Mesothelial cell of epicardium (in vitro differentiated cells): Measurements from ENCODE around the gene FBL. TPM values are rescaled to one million over a fixed set of nuclear protein-coding genes. Genes with fewer than 3 reads are reported as not detected.

Experiments
- DNase-seq, 2 experiments: peaks; one replicate each; pipeline ENCODE4 v3.0.0; 2021; ENCODE audit warnings: low spot score in 2 of 2; ENCODE audit not compliant: unreplicated experiment in 2 of 2
- H3K27ac Mint-ChIP-seq: 2 replicates; pipeline ENCODE4 v1.8.0; 2021; ENCODE audit warnings: mixed read lengths
- H3K27me3 Mint-ChIP-seq: 2 replicates; pipeline ENCODE4 v1.8.0; 2021; ENCODE audit warnings: low read depth, mixed read lengths
- H3K36me3 Mint-ChIP-seq: 2 replicates; pipeline ENCODE4 v1.8.0; 2021; ENCODE audit warnings: mixed read lengths
- H3K4me1 Mint-ChIP-seq: 2 replicates; pipeline ENCODE4 v1.8.0; 2021; ENCODE audit warnings: mixed read lengths
- H3K4me3 Mint-ChIP-seq: 2 replicates; pipeline ENCODE4 v1.8.0; 2021; ENCODE audit warnings: mild to moderate bottlenecking, moderate library complexity, mixed read lengths
- H3K9me3 Mint-ChIP-seq: 2 replicates; pipeline ENCODE4 v1.8.0; 2021; ENCODE audit warnings: mixed read lengths
- total RNA-seq: library from RNA; stranded (reverse); gene quantifications from 3 replicates; pipeline ENCODE4 v1.2.1, GENCODE V29; 2021
- TF ChIP-seq, protein P1 (sequence below): fragments of 200-600 bp; sonication (generic); IDR thresholded peaks from one replicate; pipeline ENCODE4 v1.5.0; 2021; ENCODE audit warnings: antibody characterized with exemption; ENCODE audit not compliant: unreplicated experiment

Gene FBL
- total RNA-seq, 1 donor from 2014 or later: 273 TPM

DNA sequence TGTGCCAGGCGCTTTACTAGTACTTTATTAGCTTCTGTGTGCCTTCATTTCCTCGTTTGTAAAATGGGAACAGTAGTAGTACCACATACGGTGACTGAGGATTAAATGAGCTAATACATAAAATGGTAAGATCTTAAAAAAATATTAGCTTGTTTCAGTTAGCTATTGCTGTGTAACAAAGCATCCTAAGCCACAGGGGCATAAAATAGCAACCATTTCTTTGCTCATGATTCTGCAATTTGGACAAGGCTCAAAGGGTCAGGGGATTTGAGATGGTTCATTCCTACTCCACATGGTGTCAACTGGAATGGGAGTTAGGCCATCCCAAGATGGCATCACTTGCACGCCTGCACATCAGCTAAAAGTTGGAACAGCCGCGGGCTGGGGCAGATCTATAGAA is 25.5 kb downstream of the FBL start:
- Mint-ChIP-seq H3K27me3 (no peaks in the 10 kb centered on the region), H3K4me3 (no peak overlapping the region), H3K4me1 (peaks cover 2% of the 10 kb centered on the region), H3K9me3 (no peaks in the 10 kb centered on the region), H3K36me3 (no peaks in the 10 kb centered on the region), H3K27ac (no peak overlapping the region)
- DNase-seq: no peak
- TF ChIP-seq, protein P1, sequence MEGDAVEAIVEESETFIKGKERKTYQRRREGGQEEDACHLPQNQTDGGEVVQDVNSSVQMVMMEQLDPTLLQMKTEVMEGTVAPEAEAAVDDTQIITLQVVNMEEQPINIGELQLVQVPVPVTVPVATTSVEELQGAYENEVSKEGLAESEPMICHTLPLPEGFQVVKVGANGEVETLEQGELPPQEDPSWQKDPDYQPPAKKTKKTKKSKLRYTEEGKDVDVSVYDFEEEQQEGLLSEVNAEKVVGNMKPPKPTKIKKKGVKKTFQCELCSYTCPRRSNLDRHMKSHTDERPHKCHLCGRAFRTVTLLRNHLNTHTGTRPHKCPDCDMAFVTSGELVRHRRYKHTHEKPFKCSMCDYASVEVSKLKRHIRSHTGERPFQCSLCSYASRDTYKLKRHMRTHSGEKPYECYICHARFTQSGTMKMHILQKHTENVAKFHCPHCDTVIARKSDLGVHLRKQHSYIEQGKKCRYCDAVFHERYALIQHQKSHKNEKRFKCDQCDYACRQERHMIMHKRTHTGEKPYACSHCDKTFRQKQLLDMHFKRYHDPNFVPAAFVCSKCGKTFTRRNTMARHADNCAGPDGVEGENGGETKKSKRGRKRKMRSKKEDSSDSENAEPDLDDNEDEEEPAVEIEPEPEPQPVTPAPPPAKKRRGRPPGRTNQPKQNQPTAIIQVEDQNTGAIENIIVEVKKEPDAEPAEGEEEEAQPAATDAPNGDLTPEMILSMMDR: no peak

DNA sequence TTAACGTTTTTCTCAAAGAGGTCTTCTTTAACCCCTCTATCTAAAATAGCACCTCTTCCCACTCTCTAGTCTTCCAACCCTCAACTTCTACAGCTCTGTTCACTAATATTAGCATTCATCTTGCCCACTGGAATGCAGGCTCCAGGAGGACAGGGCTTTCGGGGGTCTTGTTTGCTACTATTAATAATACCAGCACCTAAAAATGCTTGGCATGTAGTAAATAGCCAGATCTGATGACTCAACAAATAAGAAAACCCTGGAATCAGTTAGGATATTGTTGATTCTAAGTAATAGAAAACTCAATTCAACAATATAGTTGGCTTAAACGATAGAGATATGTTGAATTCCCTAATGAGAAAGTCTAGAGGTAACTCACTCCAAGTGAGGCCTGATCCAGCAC is 26.4 kb downstream of the FBL start:
- no peak overlapping the region for H3K4me3 Mint-ChIP-seq
- peaks cover 2% of the 10 kb centered on the region for H3K4me1 Mint-ChIP-seq
- TF ChIP-seq, protein P1: no peak

DNA sequence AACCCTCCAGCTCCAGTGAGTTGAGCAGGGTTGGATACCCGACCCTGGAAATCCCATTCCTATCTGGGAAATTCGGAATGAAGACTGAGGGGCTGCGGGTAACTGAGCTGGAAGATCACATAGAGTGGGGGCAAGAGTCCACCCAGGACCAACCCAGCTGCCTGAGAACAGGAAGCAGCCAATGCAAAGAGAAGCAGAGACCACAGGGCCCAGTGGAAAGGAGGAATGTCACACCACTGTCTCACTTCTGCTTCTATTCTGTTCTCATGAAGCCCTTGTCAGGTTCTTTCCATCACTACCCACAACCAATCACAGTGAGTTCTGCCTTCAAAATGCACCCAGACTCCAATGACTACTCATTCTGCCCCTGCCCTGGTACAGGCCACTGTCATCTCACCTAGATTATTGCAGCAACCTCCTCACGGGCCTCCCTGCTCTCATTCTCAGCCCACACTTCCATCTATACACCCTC is 27.5 kb downstream of the FBL start:
- no peaks in the 10 kb centered on the region for H3K36me3 Mint-ChIP-seq
- no peaks in the 10 kb centered on the region for H3K9me3 Mint-ChIP-seq
- no peaks in the 10 kb centered on the region for H3K27me3 Mint-ChIP-seq
- TF ChIP-seq, protein P1: no peak
- H3K4me3 Mint-ChIP-seq: no peak overlapping the region
- H3K27ac Mint-ChIP-seq: no peak overlapping the region
- DNase-seq: no peak
- H3K4me1 Mint-ChIP-seq: peaks cover 3% of the 10 kb centered on the region

More for the DNA sequence above, 26.4 kb downstream of the FBL start:
- H3K36me3 Mint-ChIP-seq: no peaks in the 10 kb centered on the region
- H3K9me3 Mint-ChIP-seq: no peaks in the 10 kb centered on the region
- DNase-seq: no peak
- no peak overlapping the region for H3K27ac Mint-ChIP-seq
- H3K27me3 Mint-ChIP-seq: no peaks in the 10 kb centered on the region

DNA sequence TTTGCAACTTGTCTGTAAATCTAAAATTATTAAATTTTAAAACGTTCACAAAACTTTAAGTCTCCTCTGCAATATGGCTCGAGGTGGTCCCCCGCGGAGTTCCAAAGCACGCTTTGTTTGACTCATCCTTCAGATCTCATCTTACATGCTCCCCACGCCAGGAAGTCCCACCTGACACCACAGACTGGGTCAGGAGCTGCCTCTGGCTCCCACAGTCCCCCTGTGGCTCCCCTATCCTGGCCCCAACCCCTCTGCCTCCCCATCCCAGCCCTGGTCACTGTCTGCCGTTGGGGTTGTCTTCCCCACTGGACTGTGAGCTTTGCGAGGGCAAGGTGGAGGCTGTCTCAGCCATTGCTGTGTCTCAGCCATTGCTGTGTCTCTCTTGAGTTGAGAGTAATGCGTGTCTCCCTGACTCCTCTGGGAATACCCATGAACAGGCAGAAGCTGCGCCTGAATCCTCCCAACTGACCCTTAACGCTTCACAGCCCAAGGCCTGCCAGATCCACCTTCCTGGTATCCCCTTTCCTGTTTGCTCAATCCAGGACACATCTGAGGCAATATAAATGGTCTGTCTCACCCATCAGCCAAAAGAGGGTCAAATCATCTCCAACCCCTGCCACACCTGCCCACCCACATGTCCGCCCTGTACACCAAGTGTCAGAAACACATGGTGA is 28.2 kb downstream of the FBL start:
- Mint-ChIP-seq H3K4me3 (no peak overlapping the region), H3K9me3 (no peaks in the 10 kb centered on the region), H3K36me3 (no peaks in the 10 kb centered on the region), H3K27me3 (no peaks in the 10 kb centered on the region), H3K4me1 (peaks cover 4% of the 10 kb centered on the region), H3K27ac (no peak overlapping the region)
- DNase-seq: no peak
- TF ChIP-seq, protein P1: no peak

DNA sequence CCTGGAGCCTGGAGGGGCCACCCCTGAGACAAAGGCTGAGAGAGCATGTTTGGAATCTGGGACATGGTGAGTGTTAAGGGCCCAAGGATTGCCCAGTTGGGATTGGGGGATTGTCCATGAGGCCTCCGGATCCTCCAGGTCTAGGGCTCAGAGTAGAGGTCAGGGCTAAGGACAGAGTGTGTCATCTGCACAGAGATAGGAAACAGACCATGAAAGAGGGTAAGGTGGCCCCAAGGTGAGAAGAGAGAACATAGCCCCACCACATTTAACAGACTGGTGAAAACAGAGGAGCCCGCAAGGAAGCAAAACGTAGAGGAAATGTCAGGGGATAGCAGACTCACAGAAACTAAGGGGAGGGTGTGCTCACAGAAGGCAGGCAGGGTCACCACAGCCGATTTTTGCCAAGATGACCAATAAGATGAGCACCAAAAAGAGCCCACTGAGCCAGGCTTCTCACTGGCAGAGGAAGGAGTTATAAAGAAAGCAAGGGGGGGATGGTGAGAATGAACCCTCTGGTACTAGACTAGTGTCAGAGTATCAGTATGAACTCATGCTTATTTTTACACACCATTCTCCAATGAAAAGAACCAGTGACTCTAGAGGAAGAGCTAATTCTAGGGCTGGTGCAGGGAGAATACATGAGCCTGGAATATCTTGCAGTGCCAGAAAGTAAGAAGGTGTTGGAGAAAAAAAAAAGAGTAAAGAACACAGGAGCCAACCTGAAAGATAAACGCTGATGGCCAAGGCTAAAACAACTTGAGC is 29.7 kb downstream of the FBL start:
- Mint-ChIP-seq H3K27ac (no peak overlapping the region), H3K36me3 (no peaks in the 10 kb centered on the region), H3K4me3 (no peak overlapping the region), H3K4me1 (peaks cover 4% of the 10 kb centered on the region), H3K27me3 (no peaks in the 10 kb centered on the region), H3K9me3 (no peaks in the 10 kb centered on the region)
- TF ChIP-seq, protein P1: no peak
- DNase-seq: no peak
